ENCODE measurements around the gene BOLA1.
"Not testable (repeated sequence)": the region's sequence is repeated elsewhere in the genome, so short reads cannot be mapped to it uniquely, and the experiment has no call there.

Gene BOLA1

GRCh38 chr1:149932474-149932873 is 33.1 kb downstream of the BOLA1 start:
- DNase-seq: no peak

GRCh38 chr1:149933208-149933607 is 33.8 kb downstream of the BOLA1 start:
- no peak for DNase-seq

- DNase-seq: no peak
Observed at GRCh38 chr1:149934356-149934755, 35.0 kb downstream of the BOLA1 start.

- DNase-seq: no peak
Observed at GRCh38 chr1:149936170-149936991, 37.0 kb downstream of the BOLA1 start, which contains the start of gene MTMR11. TSS of gene MTMR11 (minus strand) at chr1:149936879. CDS start at chr1:149936647, 232 bp downstream.

GRCh38 chr1:149936992-149937705 is 37.8 kb downstream of the BOLA1 start:
- peak in 1 of 2 experiments; percentile 64 for DNase-seq

- no peak for DNase-seq
Observed at GRCh38 chr1:149937759-149938158, 38.4 kb downstream of the BOLA1 start.

GRCh38 chr1:149938668-149939003 is 39.3 kb downstream of the BOLA1 start:
- not testable (repeated sequence) for DNase-seq

- DNase-seq: no peak
Observed at GRCh38 chr1:149940427-149940826, 41.1 kb downstream of the BOLA1 start.

GRCh38 chr1:149942207-149942606 is 42.8 kb downstream of the BOLA1 start:
- DNase-seq: no peak

- DNase-seq: no peak
Observed at GRCh38 chr1:149942885-149943284, 43.5 kb downstream of the BOLA1 start.

GRCh38 chr1:149945206-149945605 is 45.8 kb downstream of the BOLA1 start:
- no peak for DNase-seq

GRCh38 chr1:149949911-149950310 is 50.5 kb downstream of the BOLA1 start:
- DNase-seq: no peak
